Fibroblast of lung (primary cell): ENCODE results near the gene INAFM1. TPM values are rescaled to one million over a fixed set of nuclear protein-coding genes. Genes with fewer than 3 reads are reported as not detected.

Experiments used
- DNase-seq, 2 donors: peaks; one replicate each; pipeline versions ENCODE4 v3.0.0 to v3.0.0-alpha.2; 2010; ENCODE audit warnings: low read depth in 2 of 2
- H2AFZ ChIP-seq: 2 replicates; pipeline ENCODE4 v1.5.1; 2012; ENCODE audit warnings: low read length, control low read depth, inconsistent platforms
- H3K27ac ChIP-seq: 2 replicates; pipeline ENCODE4 v1.5.1; 2011; ENCODE audit warnings: low read length, control low read depth; ENCODE audit not compliant: insufficient read depth
- H3K27me3 ChIP-seq: 2 replicates; pipeline ENCODE4 v1.5.1; 2011; ENCODE audit warnings: mild to moderate bottlenecking, low read length; ENCODE audit not compliant: control insufficient read depth, insufficient read depth
- H3K36me3 ChIP-seq: 2 replicates; pipeline ENCODE4 v1.5.1; 2011; ENCODE audit warnings: low read length; ENCODE audit not compliant: control insufficient read depth, insufficient read depth
- H3K4me1 ChIP-seq: 2 replicates; pipeline ENCODE4 v1.5.1; 2011; ENCODE audit warnings: low read length; ENCODE audit not compliant: control insufficient read depth, insufficient read depth; ENCODE audit errors: extremely low read depth
- H3K4me2 ChIP-seq: 2 replicates; pipeline ENCODE4 v1.5.1; 2011; ENCODE audit warnings: low read length, control low read depth; ENCODE audit not compliant: insufficient read depth; ENCODE audit errors: extremely low read depth
- H3K4me3 ChIP-seq, 4 experiments: fragments of 200-600 bp in 1 of 4; sonication (generic) in 1 of 4; replicated peaks in 1 of 4; 2 replicates each; pipeline ENCODE4 v1.5.1; 2011 to 2016; ENCODE audit warnings: low read length in 4 of 4, low read depth in 3 of 4, mild to moderate bottlenecking in 3 of 4, control low read depth in 2 of 4, inconsistent platforms in 1 of 4, mixed read lengths in 1 of 4; ENCODE audit not compliant: insufficient read depth in 1 of 4; ENCODE audit errors: control extremely low read depth in 1 of 4
- H3K79me2 ChIP-seq: 2 replicates; pipeline ENCODE4 v1.5.1; 2012; ENCODE audit warnings: mild to moderate bottlenecking, low read length, inconsistent platforms; ENCODE audit not compliant: control insufficient read depth, insufficient read depth
- H3K9ac ChIP-seq: 2 replicates; pipeline ENCODE4 v1.5.1; 2011; ENCODE audit warnings: mild to moderate bottlenecking, low read length, control low read depth; ENCODE audit not compliant: insufficient read depth
- H3K9me3 ChIP-seq: 2 replicates; pipeline ENCODE4 v1.5.1; 2012; ENCODE audit warnings: low read depth, low read length; ENCODE audit not compliant: control insufficient read depth, insufficient read depth
- H4K20me1 ChIP-seq: 2 replicates; pipeline ENCODE4 v1.5.1; 2011; ENCODE audit warnings: low read length; ENCODE audit not compliant: control insufficient read depth, insufficient read depth; ENCODE audit errors: extremely low read depth
- EZH2 ChIP-seq: IDR thresholded peaks from 2 replicates; pipeline ENCODE4 v1.5.1; 2012; ENCODE audit warnings: low read length, control low read depth, mild to moderate bottlenecking; ENCODE audit errors: missing control alignments
- polyA plus RNA-seq, 2 donors: library from polyadenylated mRNA; depleted of rRNA in 1 of 2; stranded (reverse) in 1 of 2; unstranded in 1 of 2; fragments of >200 nt; gene quantifications; 2 replicates each; pipeline ENCODE4 v1.2.1, GENCODE V29; 2011 to 2012; ENCODE audit warnings: missing spikeins in 1 of 2
- total RNA-seq: library from RNA; depleted of rRNA; stranded (reverse); fragments of >200 nt; gene quantifications from 2 replicates; pipeline ENCODE4 v1.2.1, GENCODE V29; 2014
- TF ChIP-seq, protein P1 (sequence below), 2 donors: IDR thresholded peaks in 1 of 2; conservative IDR thresholded peaks in 1 of 2; 1 replicate in 1 of 2; 2 replicates in 1 of 2; pipeline ENCODE4 v1.5.1; 2011 to 2012; ENCODE audit warnings: low read length in 2 of 2, control low read depth in 1 of 2, inconsistent platforms in 1 of 2, low read depth in 1 of 2, mild to moderate bottlenecking in 1 of 2

INAFM1 gene
- total and polyA plus RNA-seq, 2 donors (not counting 1 experiment from before 2014, with no cell fraction given): 2.0 to 3.6 TPM

GRCh38 chr19:47230054-47230920 lies 44.4 kb upstream of the INAFM1 start:
- no peaks in the 10 kb centered on the region for H3K9me3 ChIP-seq
- peak overlapping the region; percentile 71 for H3K9ac ChIP-seq
- H3K79me2 ChIP-seq: peaks cover 23% of the 10 kb centered on the region
- peak; percentile 34 to 46 for DNase-seq
- no peaks in the 10 kb centered on the region for H3K36me3 ChIP-seq
- TF ChIP-seq, protein P1, sequence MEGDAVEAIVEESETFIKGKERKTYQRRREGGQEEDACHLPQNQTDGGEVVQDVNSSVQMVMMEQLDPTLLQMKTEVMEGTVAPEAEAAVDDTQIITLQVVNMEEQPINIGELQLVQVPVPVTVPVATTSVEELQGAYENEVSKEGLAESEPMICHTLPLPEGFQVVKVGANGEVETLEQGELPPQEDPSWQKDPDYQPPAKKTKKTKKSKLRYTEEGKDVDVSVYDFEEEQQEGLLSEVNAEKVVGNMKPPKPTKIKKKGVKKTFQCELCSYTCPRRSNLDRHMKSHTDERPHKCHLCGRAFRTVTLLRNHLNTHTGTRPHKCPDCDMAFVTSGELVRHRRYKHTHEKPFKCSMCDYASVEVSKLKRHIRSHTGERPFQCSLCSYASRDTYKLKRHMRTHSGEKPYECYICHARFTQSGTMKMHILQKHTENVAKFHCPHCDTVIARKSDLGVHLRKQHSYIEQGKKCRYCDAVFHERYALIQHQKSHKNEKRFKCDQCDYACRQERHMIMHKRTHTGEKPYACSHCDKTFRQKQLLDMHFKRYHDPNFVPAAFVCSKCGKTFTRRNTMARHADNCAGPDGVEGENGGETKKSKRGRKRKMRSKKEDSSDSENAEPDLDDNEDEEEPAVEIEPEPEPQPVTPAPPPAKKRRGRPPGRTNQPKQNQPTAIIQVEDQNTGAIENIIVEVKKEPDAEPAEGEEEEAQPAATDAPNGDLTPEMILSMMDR (conservative IDR thresholded peaks at IDR 0.05 in 1 of 2, IDR thresholded peaks at IDR 0.05 in 1 of 2; ENCODE audit: low read depth in 1 of 2, low read length in 2 of 2): peak; percentile 45 to 49
- no peak for TF ChIP-seq EZH2
- H3K4me2 ChIP-seq: peak overlapping the region; percentile 94
- H3K4me3 ChIP-seq: peak overlapping the region; percentile 89 to 99 (median 98)
- H3K27me3 ChIP-seq: no peaks in the 10 kb centered on the region
- H2AFZ ChIP-seq: no peak overlapping the region
- H4K20me1 ChIP-seq: no peaks in the 10 kb centered on the region
- peak overlapping the region; percentile 97 for H3K27ac ChIP-seq
- H3K4me1 ChIP-seq: peaks cover 27% of the 10 kb centered on the region

DNA sequence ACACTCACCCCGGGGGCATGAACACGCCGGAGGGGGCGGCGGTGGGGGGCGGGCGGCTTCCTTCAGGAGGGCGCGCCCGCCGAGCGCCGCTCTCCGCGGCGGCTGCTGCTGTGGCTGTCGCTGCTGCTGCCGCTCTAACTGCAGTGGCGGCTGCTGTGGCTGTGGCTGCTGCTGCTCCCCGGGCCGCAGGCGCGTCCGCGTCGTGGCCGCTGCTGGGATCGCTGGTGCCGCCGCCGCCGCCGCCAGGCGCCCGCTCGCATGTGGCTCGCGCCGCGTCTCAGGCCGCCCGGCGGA lies 43.8 kb upstream of the INAFM1 start, which contains the start of gene BBC3:
Gene BBC3, minus strand, starts transcription at position 279 of the 294 bp plus-strand sequence. CDS start 2,768 bp downstream, outside the sequence.
- H3K79me2 ChIP-seq: peaks cover 23% of the 10 kb centered on the region
- H3K4me2 ChIP-seq: peak within 1 kb of the TSS; percentile 94
- H3K4me3 ChIP-seq: peak within 1 kb of the TSS; percentile 89 to 99 (median 98)
- peak within 1 kb of the TSS; percentile 97 for H3K27ac ChIP-seq
- H3K9ac ChIP-seq: peak within 1 kb of the TSS; percentile 71
- no peaks in the 10 kb centered on the region for H3K36me3 ChIP-seq
- H4K20me1 ChIP-seq: no peaks in the 10 kb centered on the region
- peaks cover 23% of the 10 kb centered on the region for H3K4me1 ChIP-seq
- DNase-seq: no peak
- no peaks in the 10 kb centered on the region for H3K9me3 ChIP-seq
- no peak for TF ChIP-seq EZH2
- TF ChIP-seq, protein P1 (conservative IDR thresholded peaks at IDR 0.05 in 1 of 2, IDR thresholded peaks at IDR 0.05 in 1 of 2; ENCODE audit: low read depth in 1 of 2, low read length in 2 of 2): no peak
- H2AFZ ChIP-seq: peak within 1 kb of the TSS; percentile 25
- no peaks in the 10 kb centered on the region for H3K27me3 ChIP-seq

DNA sequence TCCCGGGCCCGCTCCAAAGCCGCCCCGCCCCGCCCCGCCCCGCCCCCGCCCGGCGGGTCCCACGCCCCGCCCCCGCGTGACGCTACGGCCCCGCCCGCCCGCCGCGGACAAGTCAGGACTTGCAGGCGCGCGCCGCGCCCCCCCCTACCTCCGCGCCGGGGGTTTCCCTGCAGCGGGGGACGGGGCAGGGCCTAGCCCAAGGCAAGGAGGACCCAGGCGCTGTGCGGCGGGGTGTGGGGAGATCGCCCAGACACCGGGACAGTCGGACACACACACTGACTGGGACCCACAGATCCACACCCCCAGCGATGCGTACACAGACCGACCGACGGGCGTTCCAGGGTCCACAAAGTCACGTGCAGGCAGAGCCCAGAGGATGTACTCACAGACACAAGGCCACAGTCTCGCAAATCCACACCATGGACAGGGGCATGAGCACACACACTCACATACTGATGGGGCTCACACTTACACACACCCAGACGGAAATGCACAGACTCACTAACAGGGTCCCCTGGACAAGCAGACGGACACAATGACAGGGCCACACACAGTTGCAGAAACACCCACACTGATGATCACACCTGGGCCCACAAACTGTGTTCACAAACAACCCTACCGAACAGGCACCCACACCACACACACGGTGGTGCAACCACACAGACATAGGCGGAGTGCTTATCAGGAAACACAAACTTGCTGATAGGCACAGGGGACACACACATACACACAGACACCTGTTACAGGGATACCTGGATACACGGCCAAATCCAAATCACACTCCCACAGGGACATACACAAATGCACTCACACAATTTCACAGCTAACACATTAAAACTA lies 43.2 kb upstream of the INAFM1 start:
- Histone ChIP-seq H3K9me3 (no peaks in the 10 kb centered on the region), H3K4me1 (peaks cover 23% of the 10 kb centered on the region), H4K20me1 (no peaks in the 10 kb centered on the region), H3K4me3 (peak overlapping the region; percentile 0 to 63 (median 38)), H3K27me3 (no peaks in the 10 kb centered on the region), H3K4me2 (peak overlapping the region; percentile 49), H3K36me3 (no peaks in the 10 kb centered on the region), H3K27ac (peak overlapping the region; percentile 85), H3K79me2 (peaks cover 23% of the 10 kb centered on the region), H3K9ac (peak overlapping the region; percentile 57), H2AFZ (peak overlapping the region; percentile 25)
- TF ChIP-seq, protein P1 (conservative IDR thresholded peaks at IDR 0.05 in 1 of 2, IDR thresholded peaks at IDR 0.05 in 1 of 2; ENCODE audit: low read depth in 1 of 2, low read length in 2 of 2): no peak
- TF ChIP-seq EZH2: no peak
- peak; percentile 87 to 91 for DNase-seq
